DOHH2 (cell line): ENCODE data around the gene NEUROG1.

Source experiments
- H3F3A ChIP-seq: fragments of 200-600 bp; sonication (generic), shearing (Covaris generic); 2 replicates; pipeline ENCODE4 v1.6.0; 2016; ENCODE audit warnings: antibody characterized with exemption, mild to moderate bottlenecking; ENCODE audit not compliant: control insufficient read depth, insufficient read depth
- H3K27ac ChIP-seq: fragments of 200-600 bp; sonication (generic); 2 replicates; pipeline ENCODE4 v1.5.1; 2014; ENCODE audit warnings: low read depth, mild to moderate bottlenecking, low read length, moderate library complexity
- H3K27me3 ChIP-seq: fragments of 200-600 bp; sonication (generic); 2 replicates; pipeline ENCODE4 v1.6.1; 2014; ENCODE audit warnings: mild to moderate bottlenecking, low read length, mixed read lengths; ENCODE audit not compliant: control insufficient read depth
- H3K36me3 ChIP-seq: fragments of 200-600 bp; sonication (generic); 2 replicates; pipeline ENCODE4 v1.6.1; 2014; ENCODE audit warnings: mild to moderate bottlenecking, low read length, moderate library complexity, mixed read lengths; ENCODE audit not compliant: control insufficient read depth
- H3K4me1 ChIP-seq: fragments of 200-600 bp; sonication (generic); 2 replicates; pipeline ENCODE4 v1.6.1; 2014; ENCODE audit warnings: mild to moderate bottlenecking, low read length, mixed read lengths; ENCODE audit not compliant: control insufficient read depth
- H3K4me2 ChIP-seq: fragments of 200-600 bp; sonication (generic); 2 replicates; pipeline ENCODE4 v1.6.0; 2014; ENCODE audit warnings: mild to moderate bottlenecking, low read length, moderate library complexity
- H3K4me3 ChIP-seq: fragments of 200-600 bp; sonication (generic); 2 replicates; pipeline ENCODE4 v1.5.1; 2014; ENCODE audit warnings: mild to moderate bottlenecking, low read length, mixed read lengths
- H3K79me2 ChIP-seq: fragments of 200-600 bp; sonication (generic); 2 replicates; pipeline ENCODE4 v1.6.1; 2014; ENCODE audit warnings: mild to moderate bottlenecking, low read length, mixed read lengths; ENCODE audit not compliant: control insufficient read depth
- H3K9me2 ChIP-seq: fragments of 200-600 bp; sonication (generic); replicated peaks from 2 replicates; pipeline ENCODE4 v1.6.1; 2014; ENCODE audit warnings: mild to moderate bottlenecking, low read length, mixed read lengths; ENCODE audit not compliant: control insufficient read depth
- H3K9me3 ChIP-seq: fragments of 200-600 bp; sonication (generic); 2 replicates; pipeline ENCODE4 v1.6.1; 2014; ENCODE audit warnings: antibody characterized with exemption, low read length, mixed read lengths; ENCODE audit not compliant: control insufficient read depth, insufficient read depth
- H4K20me1 ChIP-seq: fragments of 200-600 bp; sonication (generic); 2 replicates; pipeline ENCODE4 v1.6.0; 2014; ENCODE audit warnings: low read depth, mild to moderate bottlenecking, antibody characterized with exemption, low read length, moderate library complexity; ENCODE audit not compliant: control insufficient read depth, insufficient read depth
- CTCF ChIP-seq: fragments of 200-600 bp; sonication (generic); IDR thresholded peaks from one replicate; pipeline ENCODE4 v1.5.1; 2014; ENCODE audit warnings: antibody characterized with exemption, mild to moderate bottlenecking, low read depth, low read length; ENCODE audit not compliant: poor library complexity, severe bottlenecking
- EZH2phosphoT487 ChIP-seq: fragments of 200-600 bp; sonication (generic); IDR thresholded peaks from 2 replicates; pipeline ENCODE4 v1.6.1; 2017; ENCODE audit warnings: borderline replicate concordance, mild to moderate bottlenecking, antibody characterized with exemption, low read length, moderate library complexity, mixed read lengths

Gene NEUROG1

DNA sequence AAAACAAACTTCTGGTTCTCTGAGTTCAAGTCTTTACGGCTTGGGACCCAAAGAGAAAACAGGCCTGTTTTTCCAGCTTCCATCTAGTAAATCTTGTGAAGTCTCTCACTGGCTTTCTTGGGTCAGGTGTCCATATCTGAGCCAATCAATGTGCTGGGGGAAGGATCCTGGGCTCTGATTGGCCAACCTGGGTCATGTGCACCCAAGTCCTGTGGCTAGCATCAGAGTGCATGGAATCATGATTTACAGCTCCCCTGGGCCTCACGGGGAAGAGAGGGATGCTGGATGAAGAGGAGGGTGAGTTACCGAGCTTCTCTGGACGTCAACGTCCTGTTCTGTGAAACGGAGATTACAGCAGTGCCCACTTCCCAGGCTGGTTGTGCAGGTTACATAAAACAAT lies 23.6 kb upstream of the NEUROG1 start:
- H3K4me2 ChIP-seq = no peak overlapping the region
- H3K27me3 ChIP-seq = peaks cover 12% of the 10 kb centered on the region; the same call in 1 of the 2 replicates
- TF ChIP-seq EZH2phosphoT487 = no peak
- TF ChIP-seq CTCF = no peak

GRCh38 chr5:135557076-135557838 lies 21.5 kb upstream of the NEUROG1 start:
- no peaks in the 10 kb centered on the region for H4K20me1 ChIP-seq
- peaks cover 9% of the 10 kb centered on the region; the same call in 1 of the 2 replicates for H3K27me3 ChIP-seq
- no peak for TF ChIP-seq EZH2phosphoT487
- no peak for TF ChIP-seq CTCF
- no peaks in the 10 kb centered on the region for H3K79me2 ChIP-seq
- no peaks in the 10 kb centered on the region for H3K9me2 ChIP-seq
- H3K4me2 ChIP-seq = no peak overlapping the region
- no peaks in the 10 kb centered on the region for H3K36me3 ChIP-seq
- H3K27ac ChIP-seq = no peak overlapping the region
- H3K4me3 ChIP-seq = no peak overlapping the region
- no peaks in the 10 kb centered on the region for H3F3A ChIP-seq
- peaks cover 3% of the 10 kb centered on the region; the same call in 1 of the 2 replicates for H3K4me1 ChIP-seq
- no peaks in the 10 kb centered on the region for H3K9me3 ChIP-seq

More for the DNA sequence above, 23.6 kb upstream of the NEUROG1 start:
- H4K20me1 ChIP-seq = no peaks in the 10 kb centered on the region
- H3K36me3 ChIP-seq = no peaks in the 10 kb centered on the region
- H3K4me3 ChIP-seq = no peak overlapping the region
- H3K27ac ChIP-seq = no peak overlapping the region
- H3K9me3 ChIP-seq = no peaks in the 10 kb centered on the region
- peaks cover 3% of the 10 kb centered on the region; the same call in 1 of the 2 replicates for H3K4me1 ChIP-seq
- no peaks in the 10 kb centered on the region for H3K9me2 ChIP-seq
- no peaks in the 10 kb centered on the region for H3K79me2 ChIP-seq
- H3F3A ChIP-seq = no peaks in the 10 kb centered on the region

DNA sequence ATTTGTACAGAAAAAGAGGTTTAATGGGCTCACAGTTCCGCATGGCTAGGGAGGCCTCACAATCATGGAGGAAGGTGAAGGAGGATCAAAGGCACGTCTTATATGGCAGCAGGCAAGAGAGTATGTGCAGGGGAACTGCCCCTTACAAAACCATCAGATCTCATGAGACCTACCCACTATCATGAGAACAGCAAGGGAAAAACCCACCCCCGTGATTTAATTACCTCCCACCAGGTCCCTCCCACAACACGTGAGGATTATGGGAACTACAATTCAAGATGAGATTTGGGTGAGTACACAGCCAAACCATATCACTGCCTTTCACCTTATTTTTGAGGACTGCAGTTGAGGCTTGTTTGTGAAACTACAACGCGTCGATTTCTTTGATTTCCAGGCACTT lies 20.9 kb upstream of the NEUROG1 start:
- Histone ChIP-seq H3K4me2 (no peak overlapping the region), H3K9me3 (no peaks in the 10 kb centered on the region), H3K27me3 (peaks cover 8% of the 10 kb centered on the region; the same call in 1 of the 2 replicates), H3K27ac (no peak overlapping the region), H3K9me2 (no peaks in the 10 kb centered on the region), H3F3A (no peaks in the 10 kb centered on the region), H3K36me3 (no peaks in the 10 kb centered on the region), H3K4me1 (peaks cover 3% of the 10 kb centered on the region; the same call in 1 of the 2 replicates), H3K4me3 (no peak overlapping the region), H3K79me2 (no peaks in the 10 kb centered on the region), H4K20me1 (no peaks in the 10 kb centered on the region)
- no peak for TF ChIP-seq EZH2phosphoT487
- TF ChIP-seq CTCF = no peak
